ENCODE measurements around the gene TBPL1. TPM values are rescaled to one million over a fixed set of nuclear protein-coding genes. Genes with fewer than 3 reads are reported as not detected.

TBPL1 gene
- total and polyA plus RNA-seq, 2 of the 13 experiments (the other 11 are each of a cell fraction or from before 2014, with no cell fraction given), result 25.3 to 39.3 TPM

- TF ChIP-seq SKIL (CRISPR knock-in tag; IDR thresholded peaks at IDR 0.05; ENCODE audit: borderline replicate concordance) (no peak), PHF8 (CRISPR knock-in tag; IDR thresholded peaks at IDR 0.05) (no peak), TBX3 (IDR thresholded peaks at IDR 0.05; ENCODE audit: borderline replicate concordance) (no peak), CHD4 (IDR thresholded peaks at IDR 0.05; ENCODE audit: borderline replicate concordance, low read length) (no peak)
Measured at GRCh38 chr6:134034478-134034877, 81.5 kb downstream of the TBPL1 start (continued).

GRCh38 chr6:134034961-134035822 is 82.2 kb downstream of the TBPL1 start:
- Histone ChIP-seq H3K9ac (ENCODE audit: insufficient read depth, low read depth, low read length) (no peak overlapping the region), H2AFZ (ENCODE audit: low read length) (no peak overlapping the region), H3K4me3 (replicated peaks in 1 of 3; ENCODE audit: insufficient read depth in 1 of 3, low read depth in 2 of 3, low read length in 3 of 3) (no peak overlapping the region), H3K79me2 (ENCODE audit: insufficient read depth, low read length) (no peaks in the 10 kb centered on the region), H3K9me3 (ENCODE audit: low read length) (no peaks in the 10 kb centered on the region), H3K36me3 (replicated peaks in 1 of 2; ENCODE audit: control insufficient read depth in 1 of 2, insufficient read depth in 2 of 2, low read length in 2 of 2) (no peaks in the 10 kb centered on the region), H3K4me1 (ENCODE audit: insufficient read depth, low read length) (peaks cover 22% of the 10 kb centered on the region), H4K20me1 (ENCODE audit: insufficient read depth, low read length) (no peaks in the 10 kb centered on the region), H3K27me3 (ENCODE audit: control insufficient read depth in 1 of 2, insufficient read depth in 2 of 2, low read length in 2 of 2) (no peaks in the 10 kb centered on the region), H3K4me2 (ENCODE audit: low read depth, low read length) (no peak overlapping the region), H3K27ac (ENCODE audit: extremely low read length, insufficient read depth, low read length) (no peak overlapping the region)
- ChIA-PET POLR2A (no interaction called here), CTCF (ENCODE audit: low intra/inter-chr PET ratio, low total read pairs) (no interaction called here)
- BruUV-seq (replicated peaks), result no TSS peak
- TF ChIP-seq JUND (CRISPR knock-in tag; IDR thresholded peaks at IDR 0.05), result no peak
- ATAC-seq, result no peak
- no peak for FAIRE-seq
- WGBS (ENCODE audit: low lambda C conversion rate), result 26% methylated on average over 7 of the region's 7 CpGs
- in situ Hi-C loops (cut with HindIII; ENCODE audit: extremely low pct_ligation_motif_present, low pct_unique_long_range_greater_than_20kb), result no loop called here
- DNase-seq (ENCODE audit: low spot score), result no peak
- intact Hi-C loops (cut with micrococcal nuclease; ENCODE audit: unreplicated experiment), result no loop called here
